Fibroblast of lung (primary cell): ENCODE data around the gene RERE. TPM values are rescaled to one million over a fixed set of nuclear protein-coding genes. Genes with fewer than 3 reads are reported as not detected.

ENCODE experiments used
- DNase-seq, 2 donors: peaks; one replicate each; pipeline versions ENCODE4 v3.0.0 to v3.0.0-alpha.2; 2010; ENCODE audit warnings: low read depth in 2 of 2
- H2AFZ ChIP-seq: 2 replicates; pipeline ENCODE4 v1.5.1; 2012; ENCODE audit warnings: low read length, control low read depth, inconsistent platforms
- H3K27ac ChIP-seq: 2 replicates; pipeline ENCODE4 v1.5.1; 2011; ENCODE audit warnings: low read length, control low read depth; ENCODE audit not compliant: insufficient read depth
- H3K27me3 ChIP-seq: 2 replicates; pipeline ENCODE4 v1.5.1; 2011; ENCODE audit warnings: mild to moderate bottlenecking, low read length; ENCODE audit not compliant: control insufficient read depth, insufficient read depth
- H3K36me3 ChIP-seq: 2 replicates; pipeline ENCODE4 v1.5.1; 2011; ENCODE audit warnings: low read length; ENCODE audit not compliant: control insufficient read depth, insufficient read depth
- H3K4me1 ChIP-seq: 2 replicates; pipeline ENCODE4 v1.5.1; 2011; ENCODE audit warnings: low read length; ENCODE audit not compliant: control insufficient read depth, insufficient read depth; ENCODE audit errors: extremely low read depth
- H3K4me2 ChIP-seq: 2 replicates; pipeline ENCODE4 v1.5.1; 2011; ENCODE audit warnings: low read length, control low read depth; ENCODE audit not compliant: insufficient read depth; ENCODE audit errors: extremely low read depth
- H3K4me3 ChIP-seq, 4 experiments: fragments of 200-600 bp in 1 of 4; sonication (generic) in 1 of 4; replicated peaks in 1 of 4; 2 replicates each; pipeline ENCODE4 v1.5.1; 2011 to 2016; ENCODE audit warnings: low read length in 4 of 4, low read depth in 3 of 4, mild to moderate bottlenecking in 3 of 4, control low read depth in 2 of 4, inconsistent platforms in 1 of 4, mixed read lengths in 1 of 4; ENCODE audit not compliant: insufficient read depth in 1 of 4; ENCODE audit errors: control extremely low read depth in 1 of 4
- H3K79me2 ChIP-seq: 2 replicates; pipeline ENCODE4 v1.5.1; 2012; ENCODE audit warnings: mild to moderate bottlenecking, low read length, inconsistent platforms; ENCODE audit not compliant: control insufficient read depth, insufficient read depth
- H3K9ac ChIP-seq: 2 replicates; pipeline ENCODE4 v1.5.1; 2011; ENCODE audit warnings: mild to moderate bottlenecking, low read length, control low read depth; ENCODE audit not compliant: insufficient read depth
- H3K9me3 ChIP-seq: 2 replicates; pipeline ENCODE4 v1.5.1; 2012; ENCODE audit warnings: low read depth, low read length; ENCODE audit not compliant: control insufficient read depth, insufficient read depth
- H4K20me1 ChIP-seq: 2 replicates; pipeline ENCODE4 v1.5.1; 2011; ENCODE audit warnings: low read length; ENCODE audit not compliant: control insufficient read depth, insufficient read depth; ENCODE audit errors: extremely low read depth
- CTCF ChIP-seq, 2 donors: IDR thresholded peaks in 1 of 2; conservative IDR thresholded peaks in 1 of 2; 1 replicate in 1 of 2; 2 replicates in 1 of 2; pipeline ENCODE4 v1.5.1; 2011 to 2012; ENCODE audit warnings: low read length in 2 of 2, control low read depth in 1 of 2, inconsistent platforms in 1 of 2, low read depth in 1 of 2, mild to moderate bottlenecking in 1 of 2
- EZH2 ChIP-seq: IDR thresholded peaks from 2 replicates; pipeline ENCODE4 v1.5.1; 2012; ENCODE audit warnings: low read length, control low read depth, mild to moderate bottlenecking; ENCODE audit errors: missing control alignments
- polyA plus RNA-seq, 2 donors: library from polyadenylated mRNA; depleted of rRNA in 1 of 2; stranded (reverse) in 1 of 2; unstranded in 1 of 2; fragments of >200 nt; gene quantifications; 2 replicates each; pipeline ENCODE4 v1.2.1, GENCODE V29; 2011 to 2012; ENCODE audit warnings: missing spikeins in 1 of 2
- total RNA-seq: library from RNA; depleted of rRNA; stranded (reverse); fragments of >200 nt; gene quantifications from 2 replicates; pipeline ENCODE4 v1.2.1, GENCODE V29; 2014

RERE gene
- total and polyA plus RNA-seq, 2 donors (not counting 1 experiment from before 2014, with no cell fraction given): 3.7 to 51.0 TPM

GRCh38 chr1:8379513-8380186 is 437.8 kb downstream of the RERE start:
- peaks cover 6% of the 10 kb centered on the region for H3K36me3 ChIP-seq
- no peaks in the 10 kb centered on the region for H3K9me3 ChIP-seq
- peaks cover 2% of the 10 kb centered on the region for H4K20me1 ChIP-seq
- peaks cover 78% of the 10 kb centered on the region for H3K79me2 ChIP-seq
- H3K4me3 ChIP-seq: no peak overlapping the region
- no peak for DNase-seq
- H3K4me2 ChIP-seq: no peak overlapping the region
- peak overlapping the region; percentile 54 for H3K27ac ChIP-seq
- no peak overlapping the region for H3K9ac ChIP-seq
- no peak overlapping the region for H2AFZ ChIP-seq
- H3K27me3 ChIP-seq: no peaks in the 10 kb centered on the region
- no peak for TF ChIP-seq CTCF (conservative IDR thresholded peaks at IDR 0.05 in 1 of 2, IDR thresholded peaks at IDR 0.05 in 1 of 2; ENCODE audit: low read depth in 1 of 2, low read length in 2 of 2)
- TF ChIP-seq EZH2: no peak
- H3K4me1 ChIP-seq: peaks cover 21% of the 10 kb centered on the region

- Histone ChIP-seq H3K9ac (no peak overlapping the region), H3K36me3 (peaks cover 6% of the 10 kb centered on the region), H3K27ac (peak overlapping the region; percentile 54), H2AFZ (no peak overlapping the region), H3K9me3 (no peaks in the 10 kb centered on the region), H3K4me2 (no peak overlapping the region), H4K20me1 (peaks cover under 1% of the 10 kb centered on the region), H3K79me2 (peaks cover 75% of the 10 kb centered on the region), H3K27me3 (no peaks in the 10 kb centered on the region), H3K4me3 (no peak overlapping the region), H3K4me1 (peaks cover 18% of the 10 kb centered on the region)
- DNase-seq: peak in 1 of 2 donors; percentile 51
- no peak for TF ChIP-seq EZH2
- TF ChIP-seq CTCF (conservative IDR thresholded peaks at IDR 0.05 in 1 of 2, IDR thresholded peaks at IDR 0.05 in 1 of 2; ENCODE audit: low read depth in 1 of 2, low read length in 2 of 2): no peak
Observed at GRCh38 chr1:8378981-8379470, 438.4 kb downstream of the RERE start.

- DNase-seq: peak in 1 of 2 donors; percentile 78
- Histone ChIP-seq H3K4me1 (peaks cover 25% of the 10 kb centered on the region), H2AFZ (no peak overlapping the region), H3K27me3 (no peaks in the 10 kb centered on the region), H3K9me3 (no peaks in the 10 kb centered on the region), H3K36me3 (peaks cover 4% of the 10 kb centered on the region), H4K20me1 (no peaks in the 10 kb centered on the region), H3K27ac (peak overlapping the region; percentile 54), H3K4me3 (no peak overlapping the region), H3K4me2 (no peak overlapping the region), H3K9ac (no peak overlapping the region), H3K79me2 (peaks cover 72% of the 10 kb centered on the region)
- TF ChIP-seq CTCF (conservative IDR thresholded peaks at IDR 0.05 in 1 of 2, IDR thresholded peaks at IDR 0.05 in 1 of 2; ENCODE audit: low read depth in 1 of 2, low read length in 2 of 2) (no peak), EZH2 (no peak)
Observed at GRCh38 chr1:8378178-8378577, 439.3 kb downstream of the RERE start.
